Stimulated activated CD4-positive, alpha-beta T cell treated with anti-CD3 and anti-CD28 coated beads, Interleukin-12 subunit alpha, Interleukin-12 subunit beta, amount 100 ng/mL, for 24 hours (primary cell): Measurements from ENCODE around the gene RREB1.

Experiments
- DNase-seq, 2 experiments: peaks; one replicate each; pipeline ENCODE4 v3.0.0-alpha.2; 2020; ENCODE audit warnings: low read depth in 2 of 2

The RREB1 gene

GRCh38 chr6:7243179-7243981 lies 135.6 kb downstream of the RREB1 start:
- DNase-seq: peak in 1 of 2 experiments; percentile 23

GRCh38 chr6:7245668-7246393 lies 138.1 kb downstream of the RREB1 start:
- no peak for DNase-seq

- no peak for DNase-seq
These were observed 138.8 kb downstream of the RREB1 start for GRCh38 chr6:7246401-7247178.

GRCh38 chr6:7247179-7247456 lies 139.4 kb downstream of the RREB1 start:
- no peak for DNase-seq

GRCh38 chr6:7247828-7248227 lies 140.1 kb downstream of the RREB1 start:
- DNase-seq: no peak

GRCh38 chr6:7249391-7249790 lies 141.6 kb downstream of the RREB1 start:
- no peak for DNase-seq

GRCh38 chr6:7249946-7250643 lies 142.3 kb downstream of the RREB1 start:
- no peak for DNase-seq

GRCh38 chr6:7250812-7251211 lies 143.1 kb downstream of the RREB1 start:
- no peak for DNase-seq

- DNase-seq: no peak
These were observed 144.0 kb downstream of the RREB1 start for GRCh38 chr6:7251646-7252260.

GRCh38 chr6:7252390-7252789 lies 144.6 kb downstream of the RREB1 start:
- no peak for DNase-seq

- DNase-seq: no peak
These were observed 147.4 kb downstream of the RREB1 start for GRCh38 chr6:7254980-7255835.

GRCh38 chr6:7255918-7256317 lies 148.2 kb downstream of the RREB1 start:
- no peak for DNase-seq

GRCh38 chr6:7256785-7257184 lies 149.0 kb downstream of the RREB1 start:
- no peak for DNase-seq

- no peak for DNase-seq
These were observed 149.9 kb downstream of the RREB1 start for GRCh38 chr6:7257521-7258230.

GRCh38 chr6:7258231-7258763 lies 150.5 kb downstream of the RREB1 start:
- DNase-seq: no peak

GRCh38 chr6:7260291-7261031 lies 152.7 kb downstream of the RREB1 start:
- no peak for DNase-seq

- DNase-seq: peak; percentile 26 to 62
These were observed 153.5 kb downstream of the RREB1 start for GRCh38 chr6:7261032-7261841.

GRCh38 chr6:7261852-7262461 lies 154.2 kb downstream of the RREB1 start:
- no peak for DNase-seq
